Gastroesophageal sphincter (tissue), 3 donors: Measurements from ENCODE around the gene HNRNPUL1.

Experiments used
- CTCF ChIP-seq, 4 experiments: fragments of 200-600 bp in 2 of 4; fragments of 450-650 bp in 2 of 4; sonication (generic) in 1 of 4; IDR thresholded peaks; one replicate each; pipeline ENCODE4 v1.5.1; 2017 to 2019; ENCODE audit warnings: antibody characterized with exemption in 4 of 4, mild to moderate bottlenecking in 2 of 4, moderate library complexity in 2 of 4
- EP300 ChIP-seq: sonication (generic); formaldehyde crosslinking; IDR thresholded peaks from one replicate; pipeline ENCODE4 v1.6.1; 2017; ENCODE audit warnings: antibody characterized with exemption, mild to moderate bottlenecking
- POLR2A ChIP-seq, 2 donors: fragments of 450-650 bp; IDR thresholded peaks; one replicate each; pipeline ENCODE4 v1.6.1; 2017; ENCODE audit warnings: antibody characterized with exemption in 2 of 2, mild to moderate bottlenecking in 2 of 2, moderate library complexity in 1 of 2
- POLR2AphosphoS5 ChIP-seq: sonication (generic); formaldehyde crosslinking; IDR thresholded peaks from one replicate; pipeline ENCODE4 v1.6.1; 2017; ENCODE audit warnings: antibody characterized with exemption

- TF ChIP-seq POLR2AphosphoS5 (no peak), CTCF (IDR thresholded peaks at IDR 0.05) (no peak), POLR2A (IDR thresholded peaks at IDR 0.05) (no peak), EP300 (no peak)
Measured at GRCh38 chr19:41327576-41328156, 63.5 kb downstream of the HNRNPUL1 start.
